GM10248 (cell line): ENCODE measurements around the gene SUPT6H.
A peak's percentile ranks its signal among the peaks of the same experiment; 100 is the strongest.

Experiments used
- CTCF ChIA-PET: fragments of 300-600 bp; sonication (Branson Sonifier 250); formaldehyde crosslinking; extraction: SDS; loops from one replicate; lab custom pipeline; 2021; ENCODE audit warnings: antibody characterized with exemption; lab: Yijun Ruan, JAX
- POLR2A ChIA-PET: fragments of 350-650 bp; sonication (Branson Sonifier 250); formaldehyde crosslinking; extraction: SDS; loops from one replicate; lab custom pipeline; 2020; ENCODE audit warnings: antibody characterized with exemption; lab: Yijun Ruan, JAX
- DNase-seq: peaks from one replicate; pipeline ENCODE4 v3.0.0; 2012; ENCODE audit errors: extremely low spot score
- TF ChIP-seq, protein P1 (sequence below): IDR thresholded peaks from 2 replicates; pipeline ENCODE4 v1.5.1; 2012; ENCODE audit warnings: mild to moderate bottlenecking, low read depth; ENCODE audit errors: extremely low read depth, missing control alignments, control extremely low read depth

SUPT6H gene

GRCh38 chr17:28661635-28662526 is at the start of gene SUPT6H, which contains the start of gene SDF2:
SUPT6H (plus strand) TSS chr17:28662205; CDS start chr17:28673402, 11,197 bp downstream.
SDF2 (minus strand) TSS chr17:28661906; CDS start chr17:28661876, 30 bp downstream.
- peak; percentile 94 for DNase-seq
- TF ChIP-seq, protein P1, sequence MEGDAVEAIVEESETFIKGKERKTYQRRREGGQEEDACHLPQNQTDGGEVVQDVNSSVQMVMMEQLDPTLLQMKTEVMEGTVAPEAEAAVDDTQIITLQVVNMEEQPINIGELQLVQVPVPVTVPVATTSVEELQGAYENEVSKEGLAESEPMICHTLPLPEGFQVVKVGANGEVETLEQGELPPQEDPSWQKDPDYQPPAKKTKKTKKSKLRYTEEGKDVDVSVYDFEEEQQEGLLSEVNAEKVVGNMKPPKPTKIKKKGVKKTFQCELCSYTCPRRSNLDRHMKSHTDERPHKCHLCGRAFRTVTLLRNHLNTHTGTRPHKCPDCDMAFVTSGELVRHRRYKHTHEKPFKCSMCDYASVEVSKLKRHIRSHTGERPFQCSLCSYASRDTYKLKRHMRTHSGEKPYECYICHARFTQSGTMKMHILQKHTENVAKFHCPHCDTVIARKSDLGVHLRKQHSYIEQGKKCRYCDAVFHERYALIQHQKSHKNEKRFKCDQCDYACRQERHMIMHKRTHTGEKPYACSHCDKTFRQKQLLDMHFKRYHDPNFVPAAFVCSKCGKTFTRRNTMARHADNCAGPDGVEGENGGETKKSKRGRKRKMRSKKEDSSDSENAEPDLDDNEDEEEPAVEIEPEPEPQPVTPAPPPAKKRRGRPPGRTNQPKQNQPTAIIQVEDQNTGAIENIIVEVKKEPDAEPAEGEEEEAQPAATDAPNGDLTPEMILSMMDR = no peak
- POLR2A ChIA-PET = interaction anchor here (0.8 to 1.4 kb wide), 5 partner anchors 16 to 180 kb away, joined by 3 to 5 read pairs (median 3); partner anchors contain the start of genes BLTP2, FAM222B and RPL23A
- CTCF ChIA-PET = interaction anchor here (0.7 to 4.2 kb wide), 12 partner anchors 8 to 455 kb away, joined by 3 to 43 read pairs (median 5); partner anchors contain the start of genes BLTP2 and RPL23A

GRCh38 chr17:28612531-28612930 is 49.5 kb upstream of the SUPT6H start:
- CTCF ChIA-PET = interaction anchor here (0.8 to 7.2 kb wide), 26 partner anchors 12 to 277 kb away, joined by 3 to 42 read pairs (median 4); partner anchors contain the start of genes IFT20 and TNFAIP1
- POLR2A ChIA-PET = no interaction called here
- no peak for DNase-seq
- TF ChIP-seq, protein P1 = no peak

GRCh38 chr17:28612936-28613872 is 48.8 kb upstream of the SUPT6H start:
- peak; percentile 39 for DNase-seq
- POLR2A ChIA-PET = interaction anchor here (1.1 kb wide), 1 partner anchor 17 kb away, joined by 5 read pairs; no protein-coding TSS in a partner anchor
- CTCF ChIA-PET = interaction anchor here (0.8 to 7.2 kb wide), 26 partner anchors 11 to 278 kb away, joined by 3 to 42 read pairs (median 4); partner anchors contain the start of genes IFT20 and TNFAIP1
- TF ChIP-seq, protein P1 = peak; percentile 70

DNA sequence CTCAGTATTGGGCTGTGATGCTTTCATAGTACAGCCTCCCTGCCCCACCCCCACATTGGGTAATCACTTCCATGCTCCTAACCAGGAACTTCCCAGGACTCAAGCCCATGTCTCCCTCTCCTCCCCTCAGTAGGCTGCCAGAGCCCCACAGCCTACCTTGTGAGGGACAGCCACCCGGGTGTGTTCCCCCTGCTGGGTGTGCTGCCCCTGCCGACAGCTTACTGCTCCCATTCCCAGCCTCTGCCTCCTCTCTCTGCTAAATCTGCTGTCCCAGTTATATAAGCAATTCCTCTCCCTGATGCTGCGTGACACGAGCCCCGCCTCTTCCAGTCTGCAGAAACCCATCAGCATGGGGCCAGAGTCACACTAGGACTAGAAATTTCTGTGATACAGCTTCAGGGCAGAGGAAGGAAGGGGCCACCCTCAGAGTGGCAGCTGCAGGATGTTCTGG is 48.0 kb upstream of the SUPT6H start, which contains the start of gene RSKR:
RSKR (minus strand) TSS at position 255 of the 451 bp plus-strand sequence; CDS start at position 231, 24 bp downstream.
- POLR2A ChIA-PET = interaction anchor here (1.1 kb wide), 1 partner anchor 16 kb away, joined by 5 read pairs; no protein-coding TSS in a partner anchor
- DNase-seq = no peak
- TF ChIP-seq, protein P1 = no peak
- CTCF ChIA-PET = interaction anchor here (0.9 to 7.2 kb wide), 12 partner anchors 10 to 121 kb away, joined by 3 to 42 read pairs (median 4); no protein-coding TSS in a partner anchor

DNA sequence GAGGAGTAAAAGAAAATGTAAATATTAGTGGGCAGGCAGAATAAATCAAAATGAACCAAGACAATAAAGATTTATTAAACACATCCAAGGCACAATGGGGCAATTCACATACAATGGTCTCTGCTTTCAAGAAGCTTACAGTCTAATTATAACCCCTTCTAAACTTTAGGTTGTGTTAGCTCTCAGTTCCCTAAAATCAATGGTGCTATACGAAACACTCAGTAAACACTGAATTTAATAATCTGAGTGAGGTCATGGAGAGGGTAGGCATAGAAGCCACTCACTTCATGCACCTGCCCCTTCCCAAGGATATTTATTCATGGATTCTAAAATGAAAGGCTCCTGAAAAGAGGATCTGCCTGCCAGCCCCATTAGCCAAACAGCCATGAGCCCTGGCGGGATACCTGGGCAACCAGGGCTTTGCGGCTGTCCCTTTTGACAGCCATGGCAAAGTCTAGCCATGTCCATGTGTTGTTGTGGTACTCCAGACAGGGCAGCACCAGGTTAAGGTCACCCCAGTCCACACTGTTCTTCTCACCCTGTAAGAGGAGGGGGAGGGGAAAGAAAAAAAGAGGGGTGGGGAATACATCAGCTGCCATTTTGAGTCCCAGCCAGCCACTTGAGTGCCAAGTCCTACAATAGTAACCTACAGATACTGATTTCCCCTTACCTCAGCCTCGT is 46.6 kb upstream of the SUPT6H start:
- no peak for DNase-seq
- CTCF ChIA-PET = interaction anchor here (1.6 to 7.2 kb wide), 4 partner anchors 9 to 121 kb away, joined by 3 to 42 read pairs (median 8); no protein-coding TSS in a partner anchor
- TF ChIP-seq, protein P1 = no peak
- POLR2A ChIA-PET = no interaction called here
